ENCODE data around the gene TMEM50B. TPM values are rescaled to one million over a fixed set of nuclear protein-coding genes. Genes with fewer than 3 reads are reported as not detected.

The TMEM50B gene
- total and polyA plus RNA-seq, 2 experiments from 2014 or later = 25.1 to 26.1 TPM

DNA sequence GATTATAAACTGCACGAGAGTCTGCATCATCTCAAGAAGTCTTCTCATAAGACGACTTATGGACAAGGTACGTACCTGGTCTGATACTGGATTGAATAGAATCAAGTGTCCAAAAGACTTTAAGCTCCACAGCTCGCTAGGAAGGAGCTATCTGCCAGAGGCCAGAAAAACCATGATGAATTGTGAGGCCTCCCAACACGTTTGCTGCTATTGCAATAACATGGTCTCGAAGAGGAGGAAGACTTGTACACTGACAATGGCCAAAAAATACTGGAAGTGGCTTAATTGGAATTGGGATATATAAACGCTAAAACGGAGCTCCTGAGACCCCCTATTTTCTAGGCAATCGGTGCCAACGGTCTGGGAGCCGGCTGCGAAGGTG, 11.2 kb upstream of the TMEM50B start (continued):
- TF ChIP-seq, protein P1, sequence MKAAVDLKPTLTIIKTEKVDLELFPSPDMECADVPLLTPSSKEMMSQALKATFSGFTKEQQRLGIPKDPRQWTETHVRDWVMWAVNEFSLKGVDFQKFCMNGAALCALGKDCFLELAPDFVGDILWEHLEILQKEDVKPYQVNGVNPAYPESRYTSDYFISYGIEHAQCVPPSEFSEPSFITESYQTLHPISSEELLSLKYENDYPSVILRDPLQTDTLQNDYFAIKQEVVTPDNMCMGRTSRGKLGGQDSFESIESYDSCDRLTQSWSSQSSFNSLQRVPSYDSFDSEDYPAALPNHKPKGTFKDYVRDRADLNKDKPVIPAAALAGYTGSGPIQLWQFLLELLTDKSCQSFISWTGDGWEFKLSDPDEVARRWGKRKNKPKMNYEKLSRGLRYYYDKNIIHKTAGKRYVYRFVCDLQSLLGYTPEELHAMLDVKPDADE (IDR thresholded peaks at IDR 0.05) = no peak
- no peak for TF ChIP-seq EZH2 (IDR thresholded peaks at IDR 0.05; ENCODE audit: low read depth, unreplicated experiment)
- TF ChIP-seq, protein P2, sequence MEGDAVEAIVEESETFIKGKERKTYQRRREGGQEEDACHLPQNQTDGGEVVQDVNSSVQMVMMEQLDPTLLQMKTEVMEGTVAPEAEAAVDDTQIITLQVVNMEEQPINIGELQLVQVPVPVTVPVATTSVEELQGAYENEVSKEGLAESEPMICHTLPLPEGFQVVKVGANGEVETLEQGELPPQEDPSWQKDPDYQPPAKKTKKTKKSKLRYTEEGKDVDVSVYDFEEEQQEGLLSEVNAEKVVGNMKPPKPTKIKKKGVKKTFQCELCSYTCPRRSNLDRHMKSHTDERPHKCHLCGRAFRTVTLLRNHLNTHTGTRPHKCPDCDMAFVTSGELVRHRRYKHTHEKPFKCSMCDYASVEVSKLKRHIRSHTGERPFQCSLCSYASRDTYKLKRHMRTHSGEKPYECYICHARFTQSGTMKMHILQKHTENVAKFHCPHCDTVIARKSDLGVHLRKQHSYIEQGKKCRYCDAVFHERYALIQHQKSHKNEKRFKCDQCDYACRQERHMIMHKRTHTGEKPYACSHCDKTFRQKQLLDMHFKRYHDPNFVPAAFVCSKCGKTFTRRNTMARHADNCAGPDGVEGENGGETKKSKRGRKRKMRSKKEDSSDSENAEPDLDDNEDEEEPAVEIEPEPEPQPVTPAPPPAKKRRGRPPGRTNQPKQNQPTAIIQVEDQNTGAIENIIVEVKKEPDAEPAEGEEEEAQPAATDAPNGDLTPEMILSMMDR (conservative IDR thresholded peaks at IDR 0.05; ENCODE audit: low read depth in 2 of 2) = no peak
- TF ChIP-seq, protein P3, sequence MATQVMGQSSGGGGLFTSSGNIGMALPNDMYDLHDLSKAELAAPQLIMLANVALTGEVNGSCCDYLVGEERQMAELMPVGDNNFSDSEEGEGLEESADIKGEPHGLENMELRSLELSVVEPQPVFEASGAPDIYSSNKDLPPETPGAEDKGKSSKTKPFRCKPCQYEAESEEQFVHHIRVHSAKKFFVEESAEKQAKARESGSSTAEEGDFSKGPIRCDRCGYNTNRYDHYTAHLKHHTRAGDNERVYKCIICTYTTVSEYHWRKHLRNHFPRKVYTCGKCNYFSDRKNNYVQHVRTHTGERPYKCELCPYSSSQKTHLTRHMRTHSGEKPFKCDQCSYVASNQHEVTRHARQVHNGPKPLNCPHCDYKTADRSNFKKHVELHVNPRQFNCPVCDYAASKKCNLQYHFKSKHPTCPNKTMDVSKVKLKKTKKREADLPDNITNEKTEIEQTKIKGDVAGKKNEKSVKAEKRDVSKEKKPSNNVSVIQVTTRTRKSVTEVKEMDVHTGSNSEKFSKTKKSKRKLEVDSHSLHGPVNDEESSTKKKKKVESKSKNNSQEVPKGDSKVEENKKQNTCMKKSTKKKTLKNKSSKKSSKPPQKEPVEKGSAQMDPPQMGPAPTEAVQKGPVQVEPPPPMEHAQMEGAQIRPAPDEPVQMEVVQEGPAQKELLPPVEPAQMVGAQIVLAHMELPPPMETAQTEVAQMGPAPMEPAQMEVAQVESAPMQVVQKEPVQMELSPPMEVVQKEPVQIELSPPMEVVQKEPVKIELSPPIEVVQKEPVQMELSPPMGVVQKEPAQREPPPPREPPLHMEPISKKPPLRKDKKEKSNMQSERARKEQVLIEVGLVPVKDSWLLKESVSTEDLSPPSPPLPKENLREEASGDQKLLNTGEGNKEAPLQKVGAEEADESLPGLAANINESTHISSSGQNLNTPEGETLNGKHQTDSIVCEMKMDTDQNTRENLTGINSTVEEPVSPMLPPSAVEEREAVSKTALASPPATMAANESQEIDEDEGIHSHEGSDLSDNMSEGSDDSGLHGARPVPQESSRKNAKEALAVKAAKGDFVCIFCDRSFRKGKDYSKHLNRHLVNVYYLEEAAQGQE (IDR thresholded peaks at IDR 0.05; ENCODE audit: unreplicated experiment) = no peak

DNA sequence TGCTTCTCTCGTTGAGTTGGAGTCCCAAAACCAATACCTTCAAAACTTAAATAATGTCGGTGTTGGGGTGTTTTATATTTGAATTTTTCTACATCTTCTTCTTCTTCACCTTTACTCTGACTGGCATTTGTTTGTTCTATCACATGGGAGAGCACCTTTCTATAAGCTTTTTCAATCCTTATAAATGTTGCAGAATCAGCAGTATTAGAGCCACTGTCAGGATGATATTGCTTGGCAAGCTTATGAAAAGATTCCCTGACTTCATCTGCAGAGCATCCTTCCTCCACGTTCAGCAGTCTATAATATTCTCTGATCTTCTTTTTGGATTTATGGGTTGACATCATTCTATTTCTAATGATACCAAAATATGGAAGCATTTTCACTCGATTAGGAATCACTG, 9.2 kb upstream of the TMEM50B start:
- peaks cover 10% of the 10 kb centered on the region; the same call in 1 of the 3 replicates for H3K36me3 Mint-ChIP-seq (ENCODE audit: low read depth)
- no peaks in the 10 kb centered on the region for H3K9me2 ChIP-seq (ENCODE audit: insufficient read depth)
- peaks cover 5% of the 10 kb centered on the region for H3K27me3 Mint-ChIP-seq (ENCODE audit: insufficient read depth, low read depth, poor library complexity)
- H3K36me3 ChIP-seq (ENCODE audit: insufficient read depth) = no peaks in the 10 kb centered on the region
- no peaks in the 10 kb centered on the region for H4K20me1 ChIP-seq (replicated peaks; ENCODE audit: insufficient read depth)
- no peak overlapping the region for H3K4me2 ChIP-seq
- no peak overlapping the region for H3K27ac Mint-ChIP-seq
- no peaks in the 10 kb centered on the region for H3K9me3 Mint-ChIP-seq
- H3K4me3 Mint-ChIP-seq = no peak overlapping the region
- ATAC-seq = no peak
- H3K4me1 Mint-ChIP-seq = peaks cover 4% of the 10 kb centered on the region; the same call in 1 of the 3 replicates
- 0 out of 2 replicates have a peak, but pooled peaks cover 4% of the 10 kb centered on the region for H3F3A ChIP-seq (replicated peaks; ENCODE audit: low read depth)
- H3K27me3 ChIP-seq (ENCODE audit: insufficient read depth) = no peaks in the 10 kb centered on the region
- H2AFZ ChIP-seq = no peak overlapping the region
- H3K4me1 ChIP-seq (ENCODE audit: insufficient read depth) = peaks cover 5% of the 10 kb centered on the region
- no peak overlapping the region for H3K27ac ChIP-seq (ENCODE audit: low read depth)
- DNase-seq (ENCODE audit: low spot score) = no peak
- no peak overlapping the region for H3K4me3 ChIP-seq
- H3K79me2 ChIP-seq (replicated peaks; ENCODE audit: insufficient read depth) = peaks cover 5% of the 10 kb centered on the region; the same call in 1 of the 2 replicates
- TF ChIP-seq ZNF114 (CRISPR knock-in tag; IDR thresholded peaks at IDR 0.05) (no peak), STAT1 (IDR thresholded peaks at IDR 0.05; ENCODE audit: unreplicated experiment) (no peak), JUNB (IDR thresholded peaks at IDR 0.05; ENCODE audit: unreplicated experiment) (no peak), CREB1 (CRISPR knock-in tag; IDR thresholded peaks at IDR 0.05; ENCODE audit: low read depth) (no peak), EZH2phosphoT487 (IDR thresholded peaks at IDR 0.05; ENCODE audit: unreplicated experiment) (no peak)
- TF ChIP-seq, protein P2 (conservative IDR thresholded peaks at IDR 0.05; ENCODE audit: low read depth in 2 of 2) = no peak
- TF ChIP-seq, protein P4, sequence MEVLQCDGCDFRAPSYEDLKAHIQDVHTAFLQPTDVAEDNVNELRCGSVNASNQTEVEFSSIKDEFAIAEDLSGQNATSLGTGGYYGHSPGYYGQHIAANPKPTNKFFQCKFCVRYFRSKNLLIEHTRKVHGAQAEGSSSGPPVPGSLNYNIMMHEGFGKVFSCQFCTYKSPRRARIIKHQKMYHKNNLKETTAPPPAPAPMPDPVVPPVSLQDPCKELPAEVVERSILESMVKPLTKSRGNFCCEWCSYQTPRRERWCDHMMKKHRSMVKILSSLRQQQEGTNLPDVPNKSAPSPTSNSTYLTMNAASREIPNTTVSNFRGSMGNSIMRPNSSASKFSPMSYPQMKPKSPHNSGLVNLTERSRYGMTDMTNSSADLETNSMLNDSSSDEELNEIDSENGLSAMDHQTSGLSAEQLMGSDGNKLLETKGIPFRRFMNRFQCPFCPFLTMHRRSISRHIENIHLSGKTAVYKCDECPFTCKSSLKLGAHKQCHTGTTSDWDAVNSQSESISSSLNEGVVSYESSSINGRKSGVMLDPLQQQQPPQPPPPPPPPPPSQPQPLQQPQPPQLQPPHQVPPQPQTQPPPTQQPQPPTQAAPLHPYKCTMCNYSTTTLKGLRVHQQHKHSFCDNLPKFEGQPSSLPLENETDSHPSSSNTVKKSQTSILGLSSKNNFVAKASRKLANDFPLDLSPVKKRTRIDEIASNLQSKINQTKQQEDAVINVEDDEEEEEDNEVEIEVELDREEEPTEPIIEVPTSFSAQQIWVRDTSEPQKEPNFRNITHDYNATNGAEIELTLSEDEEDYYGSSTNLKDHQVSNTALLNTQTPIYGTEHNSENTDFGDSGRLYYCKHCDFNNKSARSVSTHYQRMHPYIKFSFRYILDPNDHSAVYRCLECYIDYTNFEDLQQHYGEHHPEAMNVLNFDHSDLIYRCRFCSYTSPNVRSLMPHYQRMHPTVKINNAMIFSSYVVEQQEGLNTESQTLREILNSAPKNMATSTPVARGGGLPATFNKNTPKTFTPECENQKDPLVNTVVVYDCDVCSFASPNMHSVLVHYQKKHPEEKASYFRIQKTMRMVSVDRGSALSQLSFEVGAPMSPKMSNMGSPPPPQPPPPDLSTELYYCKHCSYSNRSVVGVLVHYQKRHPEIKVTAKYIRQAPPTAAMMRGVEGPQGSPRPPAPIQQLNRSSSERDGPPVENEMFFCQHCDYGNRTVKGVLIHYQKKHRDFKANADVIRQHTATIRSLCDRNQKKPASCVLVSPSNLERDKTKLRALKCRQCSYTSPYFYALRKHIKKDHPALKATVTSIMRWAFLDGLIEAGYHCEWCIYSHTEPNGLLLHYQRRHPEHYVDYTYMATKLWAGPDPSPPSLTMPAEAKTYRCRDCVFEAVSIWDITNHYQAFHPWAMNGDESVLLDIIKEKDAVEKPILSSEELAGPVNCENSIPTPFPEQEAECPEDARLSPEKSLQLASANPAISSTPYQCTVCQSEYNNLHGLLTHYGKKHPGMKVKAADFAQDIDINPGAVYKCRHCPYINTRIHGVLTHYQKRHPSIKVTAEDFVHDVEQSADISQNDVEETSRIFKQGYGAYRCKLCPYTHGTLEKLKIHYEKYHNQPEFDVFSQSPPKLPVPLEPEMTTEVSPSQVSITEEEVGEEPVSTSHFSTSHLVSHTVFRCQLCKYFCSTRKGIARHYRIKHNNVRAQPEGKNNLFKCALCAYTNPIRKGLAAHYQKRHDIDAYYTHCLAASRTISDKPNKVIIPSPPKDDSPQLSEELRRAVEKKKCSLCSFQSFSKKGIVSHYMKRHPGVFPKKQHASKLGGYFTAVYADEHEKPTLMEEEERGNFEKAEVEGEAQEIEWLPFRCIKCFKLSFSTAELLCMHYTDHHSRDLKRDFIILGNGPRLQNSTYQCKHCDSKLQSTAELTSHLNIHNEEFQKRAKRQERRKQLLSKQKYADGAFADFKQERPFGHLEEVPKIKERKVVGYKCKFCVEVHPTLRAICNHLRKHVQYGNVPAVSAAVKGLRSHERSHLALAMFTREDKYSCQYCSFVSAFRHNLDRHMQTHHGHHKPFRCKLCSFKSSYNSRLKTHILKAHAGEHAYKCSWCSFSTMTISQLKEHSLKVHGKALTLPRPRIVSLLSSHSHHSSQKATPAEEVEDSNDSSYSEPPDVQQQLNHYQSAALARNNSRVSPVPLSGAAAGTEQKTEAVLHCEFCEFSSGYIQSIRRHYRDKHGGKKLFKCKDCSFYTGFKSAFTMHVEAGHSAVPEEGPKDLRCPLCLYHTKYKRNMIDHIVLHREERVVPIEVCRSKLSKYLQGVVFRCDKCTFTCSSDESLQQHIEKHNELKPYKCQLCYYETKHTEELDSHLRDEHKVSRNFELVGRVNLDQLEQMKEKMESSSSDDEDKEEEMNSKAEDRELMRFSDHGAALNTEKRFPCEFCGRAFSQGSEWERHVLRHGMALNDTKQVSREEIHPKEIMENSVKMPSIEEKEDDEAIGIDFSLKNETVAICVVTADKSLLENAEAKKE (CRISPR knock-in tag; IDR thresholded peaks at IDR 0.05) = no peak

Measured in GM23338 (cell line).